HG03025 (cell line): Measurements from ENCODE around the gene PITPNM2.
"Not testable (repeated sequence)": the region's sequence is repeated elsewhere in the genome, so short reads cannot be mapped to it uniquely, and the experiment has no call there.

Experiments used
- ATAC-seq: cut with Tn5 transposase; IDR thresholded peaks from one replicate; pipeline ENCODE4 v1.9.1; 2021; ENCODE audit warnings: mild to moderate bottlenecking, moderate library complexity; ENCODE audit not compliant: unreplicated experiment, low FRiP score

Gene PITPNM2

GRCh38 chr12:123121670-123122069, 29.2 kb downstream of the PITPNM2 start:
- ATAC-seq = no peak

GRCh38 chr12:123120452-123121166, 30.3 kb downstream of the PITPNM2 start:
- peak; percentile 28 for ATAC-seq

GRCh38 chr12:123119808-123120207, 31.1 kb downstream of the PITPNM2 start:
- ATAC-seq = peak; percentile 67

GRCh38 chr12:123118497-123118896, 32.4 kb downstream of the PITPNM2 start:
- no peak for ATAC-seq

GRCh38 chr12:123115409-123116121, 35.3 kb downstream of the PITPNM2 start:
- no peak for ATAC-seq

DNA sequence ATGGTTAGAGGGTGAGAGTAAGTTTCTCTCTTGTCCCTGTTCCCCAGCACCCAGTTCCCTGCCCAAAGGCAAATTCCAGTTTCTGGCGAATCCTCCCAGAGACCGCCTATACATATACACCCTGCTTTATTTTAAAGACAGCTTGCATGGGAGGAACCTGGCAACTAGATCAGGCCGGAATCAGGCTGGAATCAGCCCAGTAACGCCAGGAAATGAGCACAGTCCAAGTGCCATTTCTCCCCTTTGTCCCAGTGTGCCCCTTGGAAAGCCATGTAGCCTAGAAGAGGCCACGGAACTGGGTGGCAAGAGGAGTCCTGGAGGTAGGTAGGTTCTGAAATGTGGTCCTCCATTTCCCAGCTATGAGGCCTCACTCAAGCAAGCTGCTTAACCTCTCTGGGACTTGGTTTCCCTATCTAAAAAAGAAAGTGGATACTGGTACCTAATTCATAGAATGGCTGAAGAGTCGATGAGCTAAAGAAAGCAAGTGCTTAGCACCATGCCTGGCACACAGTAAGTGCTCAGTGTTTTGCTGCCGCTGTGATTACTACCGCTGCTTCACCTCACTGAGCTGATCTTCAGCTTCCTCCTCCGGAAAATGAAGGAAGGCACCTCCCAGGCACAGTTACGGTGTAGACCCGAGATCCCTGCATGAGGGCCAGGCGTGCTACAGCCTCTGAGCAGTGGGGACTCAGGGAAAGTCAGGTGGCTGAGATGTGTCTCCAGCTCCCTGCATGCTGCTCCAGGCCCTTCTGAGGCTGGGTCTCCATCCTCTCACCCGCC, 36.4 kb downstream of the PITPNM2 start:
- ATAC-seq = no peak

GRCh38 chr12:123113026-123113425, 37.9 kb downstream of the PITPNM2 start:
- ATAC-seq = no peak

GRCh38 chr12:123111498-123112165, 39.3 kb downstream of the PITPNM2 start:
- ATAC-seq = no peak

- no peak for ATAC-seq
These were observed 41.5 kb downstream of the PITPNM2 start for GRCh38 chr12:123109319-123109772.

- ATAC-seq = no peak
These were observed 42.2 kb downstream of the PITPNM2 start for GRCh38 chr12:123108682-123109066.

DNA sequence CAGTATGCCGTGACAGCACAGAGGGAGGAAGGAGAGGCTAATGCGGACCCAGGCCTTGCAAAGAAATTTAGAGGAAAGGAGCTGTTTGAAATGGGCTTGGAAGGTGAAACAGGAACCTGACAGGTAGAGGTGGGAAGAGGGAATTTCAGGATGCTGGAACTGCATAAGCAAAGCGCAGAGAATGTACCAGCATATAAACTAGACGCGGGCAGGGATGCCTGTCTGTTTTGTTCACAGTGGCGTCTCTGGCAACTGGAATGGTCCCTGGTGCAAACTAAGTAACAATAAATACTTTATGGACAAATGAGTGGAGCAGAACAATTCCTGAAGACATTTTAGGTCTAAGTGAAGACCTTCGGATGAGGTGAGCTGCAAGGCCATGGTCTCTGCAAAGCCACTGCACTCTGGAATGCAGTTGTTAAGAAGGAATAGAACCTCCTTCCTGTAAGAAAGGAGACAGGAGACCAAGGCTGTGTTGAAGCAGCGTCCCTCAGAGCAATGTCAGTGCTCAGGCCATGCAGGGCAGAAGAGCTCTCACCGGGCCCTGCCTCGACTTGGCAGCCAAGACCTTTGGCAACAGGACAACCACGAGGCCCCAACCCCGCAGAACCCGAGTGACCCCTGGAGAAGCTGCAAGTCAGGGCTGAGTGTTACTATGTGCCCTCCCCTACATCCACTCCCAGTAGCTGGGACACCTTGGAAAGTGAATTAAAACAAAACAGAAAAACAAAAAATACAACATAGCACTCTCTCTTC, 42.8 kb downstream of the PITPNM2 start:
- no peak for ATAC-seq

DNA sequence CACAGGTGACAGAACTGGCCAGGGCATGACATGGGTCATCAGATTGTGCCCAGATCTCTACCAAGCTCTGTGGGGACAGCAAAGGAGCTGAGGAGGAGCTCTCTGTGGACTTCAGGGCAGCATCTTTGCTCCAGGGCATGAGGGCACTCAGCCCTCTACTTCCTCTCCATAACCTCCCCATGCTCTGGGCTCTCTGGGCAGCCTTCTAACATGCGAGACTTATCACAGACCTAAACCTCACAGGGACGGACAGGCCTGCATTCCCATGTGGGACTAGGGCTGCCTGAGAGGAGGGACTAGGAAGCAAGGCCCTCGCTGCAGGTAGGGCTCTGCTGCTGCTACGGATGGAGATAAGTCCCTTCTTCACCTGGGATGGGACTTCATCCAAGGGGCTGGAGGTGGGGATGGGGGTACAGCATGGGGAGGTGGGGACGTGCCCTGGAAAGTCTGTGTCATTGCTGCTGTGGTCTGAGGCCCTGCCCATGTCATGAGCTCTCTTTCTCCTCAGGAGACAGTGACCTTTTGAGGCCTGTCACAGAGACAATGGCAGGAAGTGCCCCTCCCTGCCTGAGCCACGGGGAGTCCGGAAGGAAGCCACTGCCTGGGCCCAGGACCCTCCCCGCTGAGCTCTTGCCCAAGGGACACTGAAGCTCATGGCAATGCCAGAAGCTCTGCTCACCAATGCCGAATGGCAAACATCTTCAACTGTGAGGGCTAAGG, 44.1 kb downstream of the PITPNM2 start:
- no peak for ATAC-seq

GRCh38 chr12:123105211-123105826, 45.6 kb downstream of the PITPNM2 start:
- ATAC-seq = no peak

DNA sequence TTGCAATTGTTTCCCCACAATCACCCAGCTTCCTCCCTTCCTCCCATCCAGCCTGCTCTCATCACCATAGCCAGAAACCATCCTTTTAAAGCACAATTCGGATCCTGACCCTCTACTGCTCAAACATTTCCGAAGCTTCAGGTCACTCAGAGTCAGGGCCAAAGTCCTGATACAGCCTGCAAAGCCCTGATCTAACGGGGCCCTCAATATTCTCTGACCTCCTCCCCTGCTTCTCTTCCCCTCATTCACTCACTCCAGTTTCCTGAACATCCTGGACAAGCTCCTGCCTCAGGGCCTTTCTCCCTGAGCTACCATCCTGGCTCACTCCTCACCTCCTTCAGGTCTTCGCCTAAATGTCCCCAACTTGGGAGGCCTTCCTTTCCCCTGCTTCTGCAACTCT, 46.1 kb downstream of the PITPNM2 start:
- ATAC-seq = no peak

DNA sequence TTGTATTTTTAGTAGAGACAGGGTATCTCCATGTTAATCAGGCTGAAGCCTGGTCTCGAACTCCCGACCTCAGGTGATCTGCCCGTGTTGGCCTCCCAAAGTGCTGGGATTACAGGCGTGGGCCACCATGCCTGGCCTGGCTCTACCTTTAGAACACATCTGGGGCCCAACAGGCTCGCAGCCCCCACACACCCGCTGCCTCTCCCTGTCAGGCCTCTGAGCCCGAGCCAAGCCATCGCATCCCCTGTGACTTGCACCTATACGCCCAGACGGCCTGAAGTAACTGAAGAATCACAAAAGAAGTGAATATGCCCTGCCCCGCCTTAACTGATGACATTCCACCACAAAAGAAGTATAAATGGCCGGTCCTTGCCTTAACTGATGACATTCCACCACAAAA, 46.8 kb downstream of the PITPNM2 start:
- not testable (repeated sequence) for ATAC-seq

- ATAC-seq = no peak
These were observed 47.9 kb downstream of the PITPNM2 start for GRCh38 chr12:123102781-123103503.

GRCh38 chr12:123102366-123102765, 48.5 kb downstream of the PITPNM2 start:
- no peak for ATAC-seq

DNA sequence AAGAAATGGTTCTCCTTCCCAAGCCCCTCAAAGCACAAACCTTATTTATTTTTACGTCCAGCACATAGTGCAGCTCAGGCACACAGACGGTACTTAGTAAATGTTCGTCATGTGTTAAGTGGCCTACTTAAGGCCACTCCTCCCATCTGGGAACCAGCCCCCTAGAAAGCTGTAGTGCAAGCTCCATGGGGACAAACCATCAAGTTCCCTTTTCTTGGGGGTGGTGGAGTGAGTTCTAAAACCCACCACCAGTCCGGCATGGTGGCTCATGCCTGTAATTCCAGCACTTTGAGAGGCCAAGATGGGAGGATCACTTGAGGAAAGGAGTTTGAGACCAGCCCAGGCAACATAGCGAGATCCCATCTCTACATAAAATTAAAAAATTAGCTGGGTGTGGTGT, 49.4 kb downstream of the PITPNM2 start:
- ATAC-seq = no peak
